BLaER1 (cell line): ENCODE data around the gene SCFD2.

ENCODE experiments used
- H3K27ac ChIP-seq: shearing (Covaris generic); formaldehyde crosslinking; 2 replicates; pipeline ENCODE4 v1.8.1; 2022
- H3K27me3 ChIP-seq: shearing (Covaris generic); formaldehyde crosslinking; 2 replicates; pipeline ENCODE4 v1.8.1; 2022
- H3K36me3 ChIP-seq: shearing (Covaris generic); formaldehyde crosslinking; 2 replicates; pipeline ENCODE4 v1.8.1; 2022
- H3K4me1 ChIP-seq: shearing (Covaris generic); formaldehyde crosslinking; 2 replicates; pipeline ENCODE4 v1.8.1; 2022
- H3K4me2 ChIP-seq: shearing (Covaris generic); formaldehyde crosslinking; 2 replicates; pipeline ENCODE4 v1.8.1; 2022
- H3K4me3 ChIP-seq: shearing (Covaris generic); formaldehyde crosslinking; 2 replicates; pipeline ENCODE4 v1.8.1; 2022
- H3K9ac ChIP-seq: shearing (Covaris generic); formaldehyde crosslinking; 2 replicates; pipeline ENCODE4 v1.8.1; 2022
- H3K9me3 ChIP-seq: shearing (Covaris generic); formaldehyde crosslinking; 2 replicates; pipeline ENCODE4 v1.8.1; 2022
- H4K20me1 ChIP-seq: shearing (Covaris generic); formaldehyde crosslinking; 2 replicates; pipeline ENCODE4 v1.8.1; 2022
- Cebpa-rat ChIP-seq: shearing (Covaris generic); IDR thresholded peaks from 2 replicates; pipeline ENCODE4 v1.8.1; 2022

Gene SCFD2

GRCh38 chr4:52860361-52860760 lies 505.5 kb downstream of the SCFD2 start:
- Histone ChIP-seq H3K4me2 (no peak overlapping the region), H3K9me3 (peaks cover 47% of the 10 kb centered on the region), H4K20me1 (no peaks in the 10 kb centered on the region), H3K4me1 (peaks cover 19% of the 10 kb centered on the region), H3K27ac (no peak overlapping the region), H3K4me3 (no peak overlapping the region), H3K27me3 (peaks cover 37% of the 10 kb centered on the region), H3K36me3 (peaks cover 2% of the 10 kb centered on the region; the same call in 1 of the 2 replicates), H3K9ac (no peak overlapping the region)
- TF ChIP-seq Cebpa-rat, result no peak

GRCh38 chr4:52856801-52857200 lies 509.1 kb downstream of the SCFD2 start:
- H3K9me3 ChIP-seq, result peaks cover 33% of the 10 kb centered on the region
- H3K9ac ChIP-seq, result no peak overlapping the region
- no peak overlapping the region for H3K4me3 ChIP-seq
- TF ChIP-seq Cebpa-rat, result no peak
- H3K4me2 ChIP-seq, result no peak overlapping the region
- H3K36me3 ChIP-seq, result no peaks in the 10 kb centered on the region
- peaks cover 46% of the 10 kb centered on the region for H3K4me1 ChIP-seq
- peaks cover 24% of the 10 kb centered on the region for H3K27me3 ChIP-seq
- H3K27ac ChIP-seq, result no peak overlapping the region
- no peaks in the 10 kb centered on the region for H4K20me1 ChIP-seq

- no peaks in the 10 kb centered on the region for H3K27me3 ChIP-seq
- no peaks in the 10 kb centered on the region for H3K36me3 ChIP-seq
- H3K4me2 ChIP-seq, result peak overlapping the region; percentile 65
- no peak overlapping the region for H3K9ac ChIP-seq
- peaks cover 41% of the 10 kb centered on the region for H3K4me1 ChIP-seq
- TF ChIP-seq Cebpa-rat, result no peak
- no peaks in the 10 kb centered on the region for H4K20me1 ChIP-seq
- peaks cover 19% of the 10 kb centered on the region for H3K9me3 ChIP-seq
- H3K4me3 ChIP-seq, result no peak overlapping the region
- peak overlapping the region; percentile 67 for H3K27ac ChIP-seq
These were observed 512.5 kb downstream of the SCFD2 start for GRCh38 chr4:52853351-52853750.

GRCh38 chr4:52852711-52853110 lies 513.1 kb downstream of the SCFD2 start:
- H3K4me2 ChIP-seq, result peak overlapping the region; percentile 65
- H3K4me3 ChIP-seq, result no peak overlapping the region
- no peak for TF ChIP-seq Cebpa-rat
- H3K36me3 ChIP-seq, result no peaks in the 10 kb centered on the region
- peaks cover 41% of the 10 kb centered on the region for H3K4me1 ChIP-seq
- H3K9me3 ChIP-seq, result peaks cover 12% of the 10 kb centered on the region
- H3K9ac ChIP-seq, result no peak overlapping the region
- H4K20me1 ChIP-seq, result no peaks in the 10 kb centered on the region
- peak overlapping the region; percentile 67 for H3K27ac ChIP-seq
- no peaks in the 10 kb centered on the region for H3K27me3 ChIP-seq

GRCh38 chr4:52852041-52852440 lies 513.8 kb downstream of the SCFD2 start:
- Histone ChIP-seq H3K27me3 (no peaks in the 10 kb centered on the region), H3K4me3 (no peak overlapping the region), H3K4me1 (peaks cover 41% of the 10 kb centered on the region), H4K20me1 (no peaks in the 10 kb centered on the region), H3K36me3 (no peaks in the 10 kb centered on the region), H3K9me3 (0 out of 2 replicates have a peak, but pooled peaks cover 6% of the 10 kb centered on the region), H3K4me2 (peak overlapping the region; percentile 65), H3K27ac (peak overlapping the region; percentile 67; the same call in 1 of the 2 replicates), H3K9ac (no peak overlapping the region)
- no peak for TF ChIP-seq Cebpa-rat

- Histone ChIP-seq H4K20me1 (no peaks in the 10 kb centered on the region), H3K27me3 (no peaks in the 10 kb centered on the region), H3K36me3 (no peaks in the 10 kb centered on the region), H3K9me3 (no peaks in the 10 kb centered on the region), H3K4me1 (peaks cover 41% of the 10 kb centered on the region), H3K27ac (no peak overlapping the region), H3K4me2 (no peak overlapping the region), H3K9ac (no peak overlapping the region), H3K4me3 (no peak overlapping the region)
- TF ChIP-seq Cebpa-rat, result no peak
These were observed 515.3 kb downstream of the SCFD2 start for GRCh38 chr4:52850406-52851124.

GRCh38 chr4:52848254-52848653 lies 517.6 kb downstream of the SCFD2 start:
- no peak for TF ChIP-seq Cebpa-rat
- H3K27ac ChIP-seq, result no peak overlapping the region
- H3K36me3 ChIP-seq, result no peaks in the 10 kb centered on the region
- no peak overlapping the region for H3K4me2 ChIP-seq
- H3K27me3 ChIP-seq, result no peaks in the 10 kb centered on the region
- H3K4me3 ChIP-seq, result no peak overlapping the region
- no peaks in the 10 kb centered on the region for H3K9me3 ChIP-seq
- H4K20me1 ChIP-seq, result no peaks in the 10 kb centered on the region
- no peak overlapping the region for H3K9ac ChIP-seq
- peaks cover 30% of the 10 kb centered on the region for H3K4me1 ChIP-seq

GRCh38 chr4:52846502-52846901 lies 519.4 kb downstream of the SCFD2 start:
- H3K9ac ChIP-seq, result no peak overlapping the region
- peaks cover 27% of the 10 kb centered on the region for H3K4me1 ChIP-seq
- no peak for TF ChIP-seq Cebpa-rat
- no peaks in the 10 kb centered on the region for H3K9me3 ChIP-seq
- H3K27ac ChIP-seq, result no peak overlapping the region
- H3K4me3 ChIP-seq, result no peak overlapping the region
- no peaks in the 10 kb centered on the region for H3K36me3 ChIP-seq
- H3K4me2 ChIP-seq, result no peak overlapping the region
- H3K27me3 ChIP-seq, result no peaks in the 10 kb centered on the region
- H4K20me1 ChIP-seq, result no peaks in the 10 kb centered on the region

DNA sequence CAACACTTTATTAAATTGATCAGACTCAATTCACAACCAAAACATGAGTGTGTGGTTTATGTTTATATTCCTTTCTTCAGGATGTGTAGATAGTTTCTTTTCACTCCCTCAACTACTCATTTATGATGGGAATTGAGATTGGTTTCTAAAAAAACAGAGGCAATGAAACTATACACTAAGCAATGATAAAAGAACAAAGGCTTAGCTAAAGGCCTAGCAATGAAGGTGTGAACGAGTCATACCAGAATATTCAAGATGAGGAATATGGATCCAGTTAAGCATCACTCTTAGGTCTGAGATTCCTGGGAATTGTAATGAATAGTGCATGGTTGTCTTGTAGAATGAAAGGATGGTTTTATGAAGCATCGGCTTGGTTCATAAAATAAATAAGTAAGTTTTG lies 521.3 kb downstream of the SCFD2 start:
- Histone ChIP-seq H3K4me3 (no peak overlapping the region), H4K20me1 (no peaks in the 10 kb centered on the region), H3K9ac (no peak overlapping the region), H3K27me3 (no peaks in the 10 kb centered on the region), H3K36me3 (no peaks in the 10 kb centered on the region), H3K9me3 (no peaks in the 10 kb centered on the region), H3K4me1 (peaks cover 27% of the 10 kb centered on the region), H3K27ac (peak overlapping the region; percentile 48; the same call in 1 of the 2 replicates), H3K4me2 (peak overlapping the region; percentile 69; the same call in 1 of the 2 replicates)
- TF ChIP-seq Cebpa-rat, result no peak

- TF ChIP-seq Cebpa-rat, result no peak
- no peaks in the 10 kb centered on the region for H4K20me1 ChIP-seq
- H3K4me3 ChIP-seq, result no peak overlapping the region
- H3K4me1 ChIP-seq, result peaks cover 27% of the 10 kb centered on the region
- H3K36me3 ChIP-seq, result no peaks in the 10 kb centered on the region
- H3K9me3 ChIP-seq, result no peaks in the 10 kb centered on the region
- no peaks in the 10 kb centered on the region for H3K27me3 ChIP-seq
- H3K9ac ChIP-seq, result no peak overlapping the region
- peak overlapping the region; percentile 48; the same call in 1 of the 2 replicates for H3K27ac ChIP-seq
- H3K4me2 ChIP-seq, result peak overlapping the region; percentile 69
These were observed 521.9 kb downstream of the SCFD2 start for GRCh38 chr4:52843958-52844357.
